KBM-7 (cell line): Measurements from ENCODE around the gene ANK2.
"Not testable (repeated sequence)": the region's sequence is repeated elsewhere in the genome, so short reads cannot be mapped to it uniquely, and the experiment has no call there.

ENCODE experiments used
- DNase-seq: peaks from one replicate; pipeline ENCODE4 v3.0.0-alpha.2; 2015
- in situ Hi-C: fragments of 300-500 bp; cut with MboI; formaldehyde crosslinking; loops from 2 replicates; pipeline ENCODE4 v1.14.3; 2020; ENCODE audit warnings: low sequenced_read_pairs, low pct_unique_long_range_greater_than_20kb, mixed read lengths

The ANK2 gene

DNA sequence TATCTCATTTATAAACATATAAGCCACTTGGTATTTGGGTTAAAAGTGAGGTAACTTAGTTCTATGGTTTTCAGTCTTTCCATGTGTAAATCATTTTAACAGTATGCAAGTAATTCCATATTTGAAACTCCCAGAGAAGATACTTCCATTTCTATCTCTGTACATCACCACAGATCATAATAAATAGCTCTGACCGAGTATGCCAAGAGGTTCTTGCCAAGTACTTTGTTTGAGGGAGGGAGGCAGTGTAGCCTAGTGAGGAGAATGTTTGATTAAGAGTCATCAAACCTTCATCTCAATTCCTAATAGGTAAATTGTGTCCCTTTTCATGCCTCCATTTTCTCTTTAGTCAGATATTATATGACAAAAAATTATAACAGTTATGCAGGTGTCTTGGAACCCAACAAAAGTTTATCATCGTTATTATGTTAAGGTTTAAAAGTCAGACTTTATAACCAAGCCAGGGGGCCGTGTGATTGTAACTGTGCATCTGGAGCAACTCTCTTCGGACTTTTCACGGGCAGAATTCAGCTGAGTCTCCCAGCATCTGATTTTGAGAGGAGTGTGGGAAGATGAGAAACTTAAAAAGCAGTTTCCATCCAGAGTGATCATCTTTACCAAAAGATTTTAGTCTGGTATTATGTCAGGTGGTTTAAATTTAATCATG, 123.8 kb downstream of the ANK2 start:
- in situ Hi-C loops: no loop called here

DNA sequence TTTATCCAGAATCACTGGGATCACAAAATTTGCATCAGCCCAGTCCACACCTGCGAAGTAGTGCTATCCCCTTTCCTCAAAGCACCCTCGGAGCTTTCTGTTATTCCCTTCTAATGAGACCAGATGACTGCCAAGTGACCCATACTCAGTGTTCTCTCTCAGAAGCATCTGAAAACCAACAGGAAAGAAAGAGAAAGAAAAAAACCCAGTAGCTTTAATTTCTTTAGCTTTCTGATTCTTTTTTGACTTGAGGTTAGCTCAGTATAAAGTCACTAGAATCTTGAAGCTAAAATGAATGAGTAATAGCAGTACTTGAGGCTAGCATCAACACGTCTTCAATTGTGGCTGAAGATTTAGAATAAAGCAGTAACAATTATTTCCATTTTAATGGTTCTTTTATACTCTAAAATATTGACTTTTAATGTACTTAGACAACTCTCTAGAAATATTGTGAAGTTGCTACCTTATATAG, 124.4 kb downstream of the ANK2 start:
- no peak for DNase-seq
- in situ Hi-C loops: no loop called here

More for the DNA sequence above, 123.8 kb downstream of the ANK2 start:
- DNase-seq: no peak

DNA sequence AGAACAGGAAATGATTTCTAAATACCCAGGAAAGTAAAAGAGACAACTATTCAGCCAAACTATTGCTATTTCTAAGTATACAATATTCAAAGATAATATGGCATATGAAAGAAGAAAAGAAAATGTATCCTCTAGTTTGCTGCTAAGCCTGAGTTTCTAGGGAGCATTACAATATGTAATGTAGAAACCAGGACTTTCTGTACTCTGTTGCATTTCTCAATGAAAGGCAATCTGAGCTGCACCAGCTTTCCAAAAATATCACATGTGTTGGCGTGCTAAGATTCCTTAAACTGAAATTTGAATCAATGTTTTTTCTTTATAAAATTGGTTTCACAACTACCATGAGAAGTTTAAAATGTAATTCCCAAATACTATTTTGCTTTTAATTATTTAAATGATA, 129.6 kb downstream of the ANK2 start:
- in situ Hi-C loops: no loop called here
- no peak for DNase-seq

DNA sequence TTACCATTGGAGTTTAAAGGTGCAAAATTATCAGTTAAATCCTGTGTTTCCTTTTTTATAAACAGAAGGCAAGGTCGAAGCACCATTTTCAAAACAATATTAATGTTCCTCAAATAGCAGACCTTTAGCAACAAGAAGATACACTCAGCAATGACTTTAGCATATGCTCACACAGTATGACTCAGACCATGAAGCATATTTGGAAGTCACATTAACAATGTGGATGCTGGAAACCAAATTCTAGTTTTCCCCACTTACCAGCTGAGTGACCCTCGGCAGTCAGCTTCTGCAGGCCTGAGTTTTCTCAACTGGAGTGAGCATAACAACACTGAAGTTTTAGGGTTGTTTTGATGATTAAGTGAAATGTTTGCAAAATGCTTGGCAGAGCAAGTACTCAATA, 130.5 kb downstream of the ANK2 start:
- DNase-seq: no peak
- in situ Hi-C loops: no loop called here

DNA sequence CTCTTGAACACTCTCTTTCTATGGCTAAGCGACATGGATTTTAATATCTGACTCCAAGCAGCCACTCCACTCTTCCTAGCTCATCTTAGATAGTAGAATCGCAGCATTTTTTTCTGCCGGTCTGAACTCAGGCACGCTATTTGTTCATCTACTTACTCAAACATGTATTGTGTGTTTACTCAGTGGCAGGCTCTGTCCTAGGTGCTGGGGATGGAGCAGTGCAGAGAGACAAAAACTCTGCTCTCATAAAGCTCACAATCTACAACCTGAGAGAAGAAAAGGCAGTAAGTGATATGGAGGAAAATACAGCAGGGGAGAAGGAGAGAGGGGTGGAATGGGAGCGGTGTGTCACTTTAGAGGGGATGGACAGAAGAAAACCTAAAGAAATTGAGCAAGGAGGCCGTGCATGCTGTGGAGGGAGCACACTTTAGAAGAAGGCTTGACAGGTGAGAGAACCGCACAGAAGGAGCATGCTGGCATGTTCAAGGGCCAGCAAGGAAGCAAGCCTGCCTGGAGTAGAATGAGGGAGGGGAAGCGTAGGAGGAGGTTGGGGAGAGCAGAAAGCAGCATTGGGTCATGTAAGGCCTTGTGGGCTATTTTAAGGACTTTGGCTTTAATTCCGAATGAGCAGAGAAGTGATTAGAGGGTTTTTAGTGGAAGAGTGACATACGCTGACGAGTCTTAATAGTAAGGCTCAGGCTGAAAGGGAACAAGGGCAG, 132.0 kb downstream of the ANK2 start:
- DNase-seq: no peak
- in situ Hi-C loops: no loop called here

DNA sequence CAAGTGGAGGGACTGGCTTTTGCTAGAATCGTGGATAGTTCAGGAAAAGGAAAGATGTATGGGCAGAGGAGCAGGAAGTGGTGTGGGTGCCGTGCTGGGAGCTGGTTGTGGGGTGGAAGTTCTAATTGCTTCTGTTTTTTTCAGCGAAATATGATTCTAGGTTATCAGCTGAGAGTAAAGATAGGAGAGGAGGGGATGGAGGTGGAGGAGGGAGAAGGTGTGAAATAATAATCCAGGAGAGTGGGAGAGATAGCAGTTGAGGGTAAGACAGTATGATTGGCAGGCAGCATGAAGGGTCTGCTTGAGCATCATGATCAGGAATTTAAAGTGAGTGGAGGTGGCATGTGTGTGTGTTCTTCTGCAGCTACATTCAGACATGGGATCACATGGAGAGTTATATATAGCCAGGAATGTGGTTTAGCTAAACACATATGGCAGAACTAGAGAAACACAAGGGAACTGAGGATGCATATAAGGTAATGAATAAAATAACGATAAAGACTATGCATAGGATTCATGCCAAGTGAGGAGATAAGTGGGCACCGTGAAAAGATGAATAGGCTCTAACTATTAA, 133.7 kb downstream of the ANK2 start:
- in situ Hi-C loops: no loop called here
- DNase-seq: no peak

DNA sequence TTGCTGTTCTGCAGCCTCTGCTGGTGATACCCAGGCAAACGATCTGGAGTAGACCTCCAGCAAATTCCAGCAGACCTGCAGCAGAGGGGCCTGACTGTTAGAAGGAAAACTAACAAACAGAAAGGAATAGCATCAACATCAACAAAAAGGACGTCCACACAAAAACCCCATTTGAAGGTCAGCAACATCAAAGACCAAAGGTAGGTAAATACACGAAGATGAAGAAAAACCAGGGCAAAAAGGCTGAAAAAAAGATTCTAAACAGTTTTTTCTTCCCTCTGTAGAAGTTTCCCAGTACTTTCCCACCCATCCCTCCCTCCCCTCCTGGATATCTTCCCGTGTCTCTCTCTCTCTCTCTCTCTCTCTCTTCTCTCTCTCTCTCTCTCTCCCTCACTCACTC, 136.8 kb downstream of the ANK2 start:
- in situ Hi-C loops: not testable (repeated sequence)

DNA sequence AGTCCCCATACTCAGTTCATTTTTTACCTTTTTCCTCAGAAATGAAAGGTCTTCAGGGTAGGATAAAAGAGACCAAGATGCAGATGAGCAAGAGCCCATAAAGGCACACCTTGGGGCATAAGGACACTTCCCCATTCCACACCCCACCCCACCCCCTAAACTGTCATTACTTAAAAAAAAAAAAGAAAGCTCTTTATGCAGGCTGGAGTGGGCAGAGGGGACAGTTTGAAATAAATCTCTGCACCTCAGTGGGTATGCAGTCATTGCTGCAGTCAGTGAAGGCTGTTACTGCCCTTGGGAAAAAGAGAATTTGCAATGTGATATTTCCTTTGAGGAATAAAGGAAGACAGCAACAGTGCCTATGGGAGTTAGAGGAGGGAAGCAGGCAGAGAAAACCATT, 137.5 kb downstream of the ANK2 start:
- in situ Hi-C loops: no loop called here

More for the DNA sequence above, 136.8 kb downstream of the ANK2 start:
- DNase-seq: not testable (repeated sequence)

DNA sequence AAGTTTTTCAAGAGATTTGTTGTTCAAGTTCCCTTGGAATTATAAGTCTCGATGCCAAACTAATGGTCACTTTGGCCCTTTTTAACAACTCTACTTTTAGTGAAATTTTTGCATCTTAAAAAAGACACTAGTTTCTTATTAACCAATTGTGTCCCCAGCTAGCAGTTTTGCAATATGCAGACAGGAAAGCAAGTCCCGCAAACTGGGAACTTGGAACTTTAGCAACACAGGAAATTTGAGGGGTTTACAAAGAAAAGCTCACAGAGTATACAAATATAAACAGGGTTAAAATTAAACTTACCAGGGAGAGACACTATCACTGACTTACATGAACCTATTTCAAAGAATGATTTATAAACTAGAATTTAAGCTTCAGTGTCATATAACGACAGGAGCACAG, 137.9 kb downstream of the ANK2 start:
- in situ Hi-C loops: no loop called here
- no peak for DNase-seq

More for the DNA sequence above, 137.5 kb downstream of the ANK2 start:
- no peak for DNase-seq

DNA sequence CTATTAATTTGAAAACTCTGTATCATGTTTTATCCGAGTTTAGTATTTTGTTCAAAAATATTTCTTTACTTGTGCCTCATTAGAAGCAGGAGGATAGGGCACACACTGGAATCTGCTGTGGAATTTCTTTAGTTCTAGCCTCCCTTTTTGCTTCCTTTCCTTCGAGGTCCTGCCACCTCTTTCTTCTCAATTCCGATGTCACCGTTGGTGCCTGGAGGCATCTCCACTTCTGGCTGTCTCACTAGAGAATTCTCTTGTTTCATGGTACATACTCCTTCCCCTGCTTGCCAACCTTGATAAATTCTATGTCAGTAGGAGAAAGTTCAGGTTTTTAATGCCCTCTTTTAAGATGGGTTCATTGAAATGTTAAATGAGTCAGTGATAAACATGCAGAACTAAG, 140.1 kb downstream of the ANK2 start:
- in situ Hi-C loops: no loop called here
- DNase-seq: no peak

DNA sequence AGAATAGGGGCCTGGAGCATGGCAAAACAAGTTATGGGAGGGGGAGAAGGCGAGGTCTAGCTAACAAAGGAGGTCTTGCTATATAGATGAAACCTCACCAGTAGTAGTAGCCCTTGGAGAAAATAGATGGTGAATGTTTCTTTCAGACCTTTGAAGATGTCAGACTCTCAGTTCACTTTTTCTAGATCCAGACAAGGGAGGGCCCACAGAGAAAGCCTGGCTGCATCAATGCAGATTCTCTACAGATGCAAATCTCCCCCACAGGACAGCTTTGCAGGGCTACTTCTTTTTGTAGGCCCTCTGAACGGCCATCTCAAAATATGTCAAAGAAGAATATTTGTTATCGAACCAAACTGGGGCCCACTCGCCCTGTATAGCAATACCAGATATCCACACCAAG, 159.7 kb downstream of the ANK2 start:
- DNase-seq: no peak
- in situ Hi-C loops: no loop called here

DNA sequence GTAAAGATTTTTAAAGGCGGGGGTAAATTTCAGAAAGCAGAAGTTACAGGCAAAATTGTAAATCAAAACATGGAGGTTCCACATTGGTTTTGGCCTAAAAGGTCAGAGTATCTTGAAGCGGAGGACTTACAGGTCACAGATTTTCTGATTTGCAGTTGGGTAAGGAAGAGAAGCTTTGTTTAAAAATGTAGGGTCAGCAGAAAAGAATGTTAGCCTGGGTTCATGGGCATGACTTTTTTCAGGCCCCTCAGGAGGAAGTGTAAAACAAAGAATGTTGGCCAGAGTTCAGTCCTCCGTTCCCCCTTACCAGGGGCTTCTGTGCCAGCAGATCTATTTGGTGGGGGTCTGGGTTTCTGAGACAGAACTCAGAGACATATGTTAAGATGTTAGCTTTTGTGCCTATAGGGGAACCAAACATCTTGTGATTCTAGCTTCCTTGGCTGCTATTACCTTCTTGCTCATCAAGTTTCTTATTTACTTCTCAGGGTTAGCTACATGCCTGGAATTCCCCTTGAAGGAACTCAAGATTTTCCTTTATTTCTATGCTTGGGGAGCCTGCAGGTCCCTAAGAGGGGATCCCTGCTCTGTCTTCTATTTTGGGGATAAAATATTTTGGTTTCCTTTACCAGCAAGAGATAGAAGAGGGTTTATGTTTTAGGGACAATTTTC, 160.3 kb downstream of the ANK2 start:
- in situ Hi-C loops: no loop called here

DNA sequence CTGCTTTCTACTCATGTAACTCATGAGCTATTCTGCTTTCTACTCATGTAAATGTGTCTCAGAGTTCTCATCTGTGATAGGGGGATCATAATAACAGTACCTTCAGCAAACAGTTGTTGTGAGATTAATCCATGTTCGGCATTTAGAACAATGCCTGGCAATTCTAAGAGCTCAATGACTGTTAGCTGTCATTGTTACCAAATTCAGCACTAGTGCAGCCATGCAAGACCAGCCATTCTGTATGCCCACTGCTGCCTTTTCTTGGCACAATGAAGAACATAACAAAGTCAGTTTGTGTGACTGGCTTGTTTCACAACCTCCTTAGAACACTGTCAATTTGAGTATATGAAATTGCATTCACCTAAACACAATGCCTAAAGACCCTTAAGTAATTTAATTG, 163.2 kb downstream of the ANK2 start:
- DNase-seq: no peak
- in situ Hi-C loops: no loop called here

More for the DNA sequence above, 160.3 kb downstream of the ANK2 start:
- no peak for DNase-seq

DNA sequence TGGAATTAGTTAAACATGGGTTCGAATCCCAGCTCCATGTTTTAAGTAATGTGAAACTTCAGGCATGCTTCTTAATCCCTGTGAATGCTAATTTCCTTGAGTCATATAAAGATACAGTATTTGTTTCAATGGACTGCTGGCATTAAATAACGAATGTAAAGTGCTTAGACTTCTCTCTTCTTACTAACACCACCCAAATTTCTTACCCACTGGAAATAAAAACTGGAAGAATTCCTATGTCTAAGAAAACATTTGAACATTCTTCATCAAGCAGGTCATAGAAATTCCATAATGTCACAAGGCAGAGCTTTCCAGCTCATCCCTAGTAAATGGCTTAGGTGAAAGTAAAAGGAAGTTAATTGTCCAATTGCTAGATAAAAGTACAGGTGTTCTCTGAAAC, 172.5 kb downstream of the ANK2 start:
- DNase-seq: no peak
- in situ Hi-C loops: no loop called here

DNA sequence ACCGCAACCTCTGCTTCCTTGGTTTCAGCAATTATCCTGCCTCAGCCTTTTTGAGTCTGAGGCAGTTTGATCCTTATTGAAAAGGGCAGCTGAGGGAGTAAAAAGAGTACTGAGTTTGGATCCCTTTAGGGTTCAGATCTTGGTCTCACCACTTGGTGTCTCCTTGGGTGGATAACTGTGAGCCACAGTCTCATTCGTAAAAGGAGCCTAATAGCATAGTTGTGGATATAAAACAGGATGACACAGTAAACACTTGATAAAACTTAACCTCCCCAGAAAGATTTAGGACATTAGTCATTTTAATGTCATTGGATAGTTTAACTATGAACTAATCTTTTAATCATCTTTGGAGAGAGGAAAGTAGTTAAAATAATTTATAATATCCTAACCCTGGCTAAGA, 173.0 kb downstream of the ANK2 start:
- no peak for DNase-seq
- in situ Hi-C loops: no loop called here

DNA sequence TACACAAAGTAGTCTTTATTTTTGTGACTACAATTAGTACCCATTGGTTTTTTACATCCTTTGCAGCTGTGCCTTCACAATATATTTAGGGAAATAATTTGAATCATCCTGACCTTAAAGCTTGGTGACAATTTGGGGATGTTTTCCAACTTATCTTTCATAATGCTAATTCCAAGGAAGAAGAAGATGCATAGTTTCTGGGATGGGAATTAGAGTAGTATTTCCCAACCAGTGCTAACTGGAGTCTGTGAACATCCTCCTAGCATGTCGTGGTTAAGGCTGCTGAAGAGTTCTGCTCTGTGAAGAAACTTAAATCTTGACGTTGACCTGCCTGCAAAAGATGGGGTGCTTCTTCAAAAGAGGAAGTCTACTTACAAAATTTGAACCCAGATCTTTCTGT, 173.5 kb downstream of the ANK2 start:
- DNase-seq: no peak
- in situ Hi-C loops: no loop called here

DNA sequence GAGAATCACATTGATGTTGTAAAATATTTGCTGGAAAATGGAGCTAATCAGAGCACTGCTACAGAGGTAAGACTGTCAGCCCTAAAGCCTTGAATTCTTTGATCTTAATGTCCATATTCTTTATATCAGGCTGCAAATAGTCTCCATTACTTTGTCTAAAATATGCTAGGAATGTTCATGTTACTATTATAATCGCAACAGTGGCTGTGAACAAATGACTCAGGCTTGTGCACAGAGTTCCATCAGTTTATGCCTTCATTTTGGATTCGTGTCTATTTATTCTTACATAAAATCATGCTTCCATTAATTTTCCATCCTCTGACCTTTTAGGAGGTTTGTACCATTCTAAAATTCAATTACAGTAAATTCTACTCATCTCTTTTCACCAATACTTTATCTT, 182.7 kb downstream of the ANK2 start:
- no peak for DNase-seq
- in situ Hi-C loops: no loop called here

DNA sequence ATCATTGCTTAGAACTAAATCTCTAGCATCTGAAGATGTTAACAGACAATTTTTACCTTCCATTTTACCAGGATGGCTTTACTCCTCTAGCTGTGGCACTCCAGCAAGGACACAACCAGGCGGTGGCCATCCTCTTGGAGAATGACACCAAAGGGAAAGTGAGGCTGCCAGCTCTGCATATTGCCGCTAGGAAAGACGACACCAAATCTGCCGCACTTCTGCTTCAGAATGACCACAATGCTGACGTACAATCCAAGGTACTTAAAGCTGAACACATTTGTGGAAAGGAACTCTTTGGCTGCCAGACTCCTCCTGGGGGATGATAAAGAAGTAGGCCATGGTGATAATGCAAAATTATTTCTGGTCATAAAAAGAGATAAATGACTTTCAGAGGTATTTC, 187.5 kb downstream of the ANK2 start:
- in situ Hi-C loops: no loop called here
- DNase-seq: no peak

DNA sequence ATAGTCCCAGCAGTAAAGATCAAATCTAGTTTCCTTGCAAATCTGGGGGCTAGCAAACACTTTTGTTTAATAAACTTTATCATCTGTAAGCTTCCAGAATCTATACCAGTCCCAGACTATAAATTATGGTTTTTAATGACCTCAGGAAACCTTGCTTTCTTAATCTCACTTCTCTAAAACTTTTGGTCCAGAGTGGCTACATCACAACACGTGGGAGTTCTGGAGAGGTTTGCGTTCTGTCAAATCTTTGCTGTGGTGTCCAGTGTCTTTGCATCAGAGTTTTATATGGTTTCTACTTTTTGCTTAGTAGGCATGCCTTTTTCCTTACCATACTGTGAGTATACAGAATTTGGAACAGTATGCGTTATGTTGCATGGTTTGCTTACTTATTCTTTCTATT, 193.9 kb downstream of the ANK2 start:
- DNase-seq: no peak
- in situ Hi-C loops: no loop called here

DNA sequence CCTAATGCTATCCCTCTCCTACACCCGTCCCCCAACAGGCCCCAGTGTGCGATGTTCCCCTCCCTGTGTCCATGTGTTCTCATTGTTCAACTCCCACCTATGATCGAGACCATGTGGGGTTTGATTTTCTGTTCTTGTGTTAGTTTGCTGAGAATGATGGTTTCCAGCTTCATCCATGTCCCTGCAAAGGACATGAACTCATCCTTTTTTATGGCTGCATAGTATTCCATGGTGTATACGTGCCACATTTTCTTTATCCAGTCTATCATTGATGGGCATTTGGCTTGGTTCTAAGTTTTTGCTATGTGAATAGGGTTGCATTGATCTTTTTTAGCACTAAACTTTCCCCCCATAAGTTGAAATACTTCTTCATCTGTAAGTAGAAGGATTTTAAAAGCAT, 195.3 kb downstream of the ANK2 start:
- in situ Hi-C loops, DNase-seq: not testable (repeated sequence)
